Measurements from ENCODE around the gene ZBTB47.

The ZBTB47 gene

GRCh38 chr3:42682301-42683070, 29.0 kb downstream of the ZBTB47 start:
- Mint-ChIP-seq H3K4me3 (no peak overlapping the region), H3K36me3 (ENCODE audit: low read depth) (no peaks in the 10 kb centered on the region), H3K9me3 (peaks cover 11% of the 10 kb centered on the region), H3K4me1 (ENCODE audit: low read depth) (peaks cover 2% of the 10 kb centered on the region), H3K27me3 (ENCODE audit: low read depth) (peaks cover 22% of the 10 kb centered on the region), H3K27ac (no peak overlapping the region)

- Mint-ChIP-seq H3K4me3 (no peak overlapping the region), H3K4me1 (ENCODE audit: low read depth) (peaks cover 2% of the 10 kb centered on the region), H3K9me3 (peaks cover 1% of the 10 kb centered on the region), H3K27ac (no peak overlapping the region), H3K36me3 (ENCODE audit: low read depth) (no peaks in the 10 kb centered on the region), H3K27me3 (ENCODE audit: low read depth) (peaks cover 17% of the 10 kb centered on the region)
These were observed 30.5 kb downstream of the ZBTB47 start for GRCh38 chr3:42683875-42684598.

- Mint-ChIP-seq H3K4me3 (no peak overlapping the region), H3K4me1 (ENCODE audit: low read depth) (peaks cover 2% of the 10 kb centered on the region), H3K9me3 (no peaks in the 10 kb centered on the region), H3K27ac (no peak overlapping the region), H3K36me3 (ENCODE audit: low read depth) (no peaks in the 10 kb centered on the region), H3K27me3 (ENCODE audit: low read depth) (peaks cover 22% of the 10 kb centered on the region)
These were observed 31.3 kb downstream of the ZBTB47 start for GRCh38 chr3:42684632-42685362.

- Mint-ChIP-seq H3K27me3 (ENCODE audit: low read depth) (peaks cover 22% of the 10 kb centered on the region), H3K4me3 (peak within 1 kb of the TSS; percentile 27), H3K36me3 (ENCODE audit: low read depth) (no peaks in the 10 kb centered on the region), H3K4me1 (ENCODE audit: low read depth) (peaks cover 2% of the 10 kb centered on the region), H3K9me3 (no peaks in the 10 kb centered on the region), H3K27ac (no peak within 1 kb of the TSS)
These were observed 31.9 kb downstream of the ZBTB47 start, which contains the start of gene KLHL40 for GRCh38 chr3:42685363-42685881. KLHL40 (plus strand) TSS chr3:42685537; CDS start chr3:42685619, 82 bp downstream.

- Mint-ChIP-seq H3K36me3 (ENCODE audit: low read depth) (no peaks in the 10 kb centered on the region), H3K4me3 (peak overlapping the region; percentile 27)
These were observed 32.7 kb downstream of the ZBTB47 start for GRCh38 chr3:42685891-42686820.

GRCh38 chr3:42686832-42687650, 33.5 kb downstream of the ZBTB47 start:
- Mint-ChIP-seq H3K9me3 (no peaks in the 10 kb centered on the region), H3K27ac (no peak overlapping the region), H3K4me3 (no peak overlapping the region), H3K27me3 (ENCODE audit: low read depth) (peaks cover 19% of the 10 kb centered on the region), H3K36me3 (ENCODE audit: low read depth) (no peaks in the 10 kb centered on the region), H3K4me1 (ENCODE audit: low read depth) (peaks cover 2% of the 10 kb centered on the region)

More at GRCh38 chr3:42685891-42686820, 32.7 kb downstream of the ZBTB47 start:
- Mint-ChIP-seq H3K4me1 (ENCODE audit: low read depth) (peaks cover 2% of the 10 kb centered on the region), H3K27me3 (ENCODE audit: low read depth) (peaks cover 22% of the 10 kb centered on the region), H3K27ac (no peak overlapping the region), H3K9me3 (no peaks in the 10 kb centered on the region)

GRCh38 chr3:42688016-42688415, 34.5 kb downstream of the ZBTB47 start:
- H3K4me1 Mint-ChIP-seq (ENCODE audit: low read depth) = peaks cover 2% of the 10 kb centered on the region
- H3K27ac Mint-ChIP-seq = no peak overlapping the region
- no peaks in the 10 kb centered on the region for H3K36me3 Mint-ChIP-seq (ENCODE audit: low read depth)
- H3K4me3 Mint-ChIP-seq = no peak overlapping the region
- H3K9me3 Mint-ChIP-seq = no peaks in the 10 kb centered on the region
- peaks cover 19% of the 10 kb centered on the region for H3K27me3 Mint-ChIP-seq (ENCODE audit: low read depth)

GRCh38 chr3:42688487-42689420, 35.3 kb downstream of the ZBTB47 start:
- Mint-ChIP-seq H3K27me3 (ENCODE audit: low read depth) (peaks cover 19% of the 10 kb centered on the region), H3K27ac (no peak overlapping the region), H3K9me3 (no peaks in the 10 kb centered on the region), H3K4me3 (no peak overlapping the region), H3K4me1 (ENCODE audit: low read depth) (peaks cover 2% of the 10 kb centered on the region), H3K36me3 (ENCODE audit: low read depth) (no peaks in the 10 kb centered on the region)

- Mint-ChIP-seq H3K4me3 (no peak overlapping the region), H3K9me3 (no peaks in the 10 kb centered on the region), H3K27ac (no peak overlapping the region), H3K27me3 (ENCODE audit: low read depth) (peaks cover 19% of the 10 kb centered on the region), H3K4me1 (ENCODE audit: low read depth) (peaks cover 2% of the 10 kb centered on the region), H3K36me3 (ENCODE audit: low read depth) (no peaks in the 10 kb centered on the region)
These were observed 36.0 kb downstream of the ZBTB47 start for GRCh38 chr3:42689421-42690014.

GRCh38 chr3:42690191-42690590, 36.7 kb downstream of the ZBTB47 start:
- H3K27ac Mint-ChIP-seq = no peak overlapping the region
- no peaks in the 10 kb centered on the region for H3K36me3 Mint-ChIP-seq (ENCODE audit: low read depth)
- no peak overlapping the region for H3K4me3 Mint-ChIP-seq
- no peaks in the 10 kb centered on the region for H3K9me3 Mint-ChIP-seq
- H3K4me1 Mint-ChIP-seq (ENCODE audit: low read depth) = peaks cover 2% of the 10 kb centered on the region
- H3K27me3 Mint-ChIP-seq (ENCODE audit: low read depth) = peaks cover 19% of the 10 kb centered on the region

GRCh38 chr3:42690766-42691680, 37.5 kb downstream of the ZBTB47 start:
- Mint-ChIP-seq H3K27me3 (ENCODE audit: low read depth) (peaks cover 15% of the 10 kb centered on the region), H3K36me3 (ENCODE audit: low read depth) (no peaks in the 10 kb centered on the region), H3K4me3 (no peak overlapping the region), H3K4me1 (ENCODE audit: low read depth) (no peaks in the 10 kb centered on the region), H3K27ac (no peak overlapping the region), H3K9me3 (no peaks in the 10 kb centered on the region)
